ENCODE results near the gene FGB.
"Not testable (repeated sequence)": the region's sequence is repeated elsewhere in the genome, so short reads cannot be mapped to it uniquely, and the experiment has no call there.

FGB gene

GRCh38 chr4:154566639-154567204 is 3.9 kb downstream of the FGB start:
- no peak for DNase-seq (ENCODE audit: low read depth)

GRCh38 chr4:154569028-154569427 is 6.2 kb downstream of the FGB start:
- no peak for DNase-seq (ENCODE audit: low read depth)

GRCh38 chr4:154569584-154569983 is 6.8 kb downstream of the FGB start:
- no peak for DNase-seq (ENCODE audit: low read depth)

- no peak for DNase-seq (ENCODE audit: low read depth)
Observed at GRCh38 chr4:154573190-154573870, 10.5 kb downstream of the FGB start.

- DNase-seq (ENCODE audit: low read depth), result no peak
Observed at GRCh38 chr4:154574311-154574710, 11.5 kb downstream of the FGB start.

GRCh38 chr4:154577324-154577723 is 14.5 kb downstream of the FGB start:
- DNase-seq (ENCODE audit: low read depth), result no peak

- DNase-seq (ENCODE audit: low read depth), result no peak
Observed at GRCh38 chr4:154578919-154579318, 16.1 kb downstream of the FGB start.

- DNase-seq (ENCODE audit: low read depth), result no peak
Observed at GRCh38 chr4:154579927-154580326, 17.1 kb downstream of the FGB start.

GRCh38 chr4:154582723-154583122 is 19.9 kb downstream of the FGB start:
- DNase-seq (ENCODE audit: low read depth), result no peak

- DNase-seq (ENCODE audit: low read depth), result no peak
Observed at GRCh38 chr4:154583230-154583629, 20.4 kb downstream of the FGB start.

GRCh38 chr4:154583677-154584076 is 20.9 kb downstream of the FGB start:
- no peak for DNase-seq (ENCODE audit: low read depth)

GRCh38 chr4:154584259-154584658 is 21.4 kb downstream of the FGB start:
- DNase-seq (ENCODE audit: low read depth), result no peak

- no peak for DNase-seq (ENCODE audit: low read depth)
Observed at GRCh38 chr4:154585369-154586018, 22.7 kb downstream of the FGB start.

- no peak for DNase-seq (ENCODE audit: low read depth)
Observed at GRCh38 chr4:154586296-154587033, 23.7 kb downstream of the FGB start.

GRCh38 chr4:154588198-154588597 is 25.4 kb downstream of the FGB start:
- no peak for DNase-seq (ENCODE audit: low read depth)

GRCh38 chr4:154589296-154590197 is 26.7 kb downstream of the FGB start:
- no peak for DNase-seq (ENCODE audit: low read depth)

GRCh38 chr4:154590329-154591006 is 27.7 kb downstream of the FGB start, which contains the start of gene FGA:
TSS of gene FGA (minus strand) at chr4:154590742. CDS start at chr4:154590687, 55 bp downstream.
- DNase-seq (ENCODE audit: low read depth), result no peak

GRCh38 chr4:154591890-154592289 is 29.1 kb downstream of the FGB start:
- no peak for DNase-seq (ENCODE audit: low read depth)

GRCh38 chr4:154593868-154594267 is 31.1 kb downstream of the FGB start:
- DNase-seq (ENCODE audit: low read depth), result no peak

GRCh38 chr4:154594343-154594742 is 31.5 kb downstream of the FGB start:
- DNase-seq (ENCODE audit: low read depth), result not testable (repeated sequence)

GRCh38 chr4:154595807-154596206 is 33.0 kb downstream of the FGB start:
- DNase-seq (ENCODE audit: low read depth), result no peak
